GM23248 (cell line): ENCODE measurements around the gene SLF2. TPM values are rescaled to one million over a fixed set of nuclear protein-coding genes. Genes with fewer than 3 reads are reported as not detected.

Experiments
- DNase-seq: peaks from one replicate; pipeline ENCODE4 v3.0.0-alpha.2; 2015
- H2AFZ ChIP-seq: fragments of 200-600 bp; sonication (generic); 2 replicates; pipeline ENCODE4 v1.6.1; 2016; ENCODE audit warnings: antibody characterized with exemption
- H3F3A ChIP-seq: fragments of 200-600 bp; sonication (generic); 2 replicates; pipeline ENCODE4 v1.6.1; 2016; ENCODE audit warnings: mild to moderate bottlenecking, antibody characterized with exemption, mixed run types; ENCODE audit not compliant: insufficient read depth
- H3K27ac ChIP-seq: fragments of 200-600 bp; sonication (generic); 2 replicates; pipeline ENCODE4 v1.5.1; 2016; ENCODE audit warnings: mild to moderate bottlenecking
- H3K27me3 ChIP-seq: fragments of 200-600 bp; sonication (generic); replicated peaks from 2 replicates; pipeline ENCODE4 v1.6.1; 2016; ENCODE audit warnings: mild to moderate bottlenecking; ENCODE audit not compliant: insufficient read depth
- H3K36me3 ChIP-seq: fragments of 200-600 bp; sonication (generic); 2 replicates; pipeline ENCODE4 v1.6.1; 2016; ENCODE audit warnings: low read depth, mild to moderate bottlenecking
- H3K4me1 ChIP-seq: fragments of 200-600 bp; sonication (generic); 2 replicates; pipeline ENCODE4 v1.6.1; 2016; ENCODE audit warnings: mild to moderate bottlenecking; ENCODE audit not compliant: insufficient read depth
- H3K4me2 ChIP-seq: fragments of 200-600 bp; sonication (generic); one replicate; pipeline ENCODE4 v1.6.1; 2016; ENCODE audit warnings: mild to moderate bottlenecking; ENCODE audit not compliant: unreplicated experiment
- H3K4me3 ChIP-seq: fragments of 200-600 bp; sonication (generic); 2 replicates; pipeline ENCODE4 v1.5.1; 2016; ENCODE audit warnings: mild to moderate bottlenecking
- H3K79me2 ChIP-seq: fragments of 200-600 bp; sonication (generic); 2 replicates; pipeline ENCODE4 v1.6.1; 2016; ENCODE audit warnings: mild to moderate bottlenecking; ENCODE audit not compliant: insufficient read depth
- H3K9ac ChIP-seq: fragments of 200-600 bp; sonication (generic); 2 replicates; pipeline ENCODE4 v1.6.1; 2016; ENCODE audit warnings: mild to moderate bottlenecking
- H3K9me2 ChIP-seq: fragments of 200-600 bp; sonication (generic); 2 replicates; pipeline ENCODE4 v1.6.1; 2016; ENCODE audit warnings: mixed run types, mild to moderate bottlenecking, moderate library complexity; ENCODE audit not compliant: insufficient read depth
- H3K9me3 ChIP-seq: fragments of 200-600 bp; sonication (generic); one replicate; pipeline ENCODE4 v1.6.1; 2017; ENCODE audit warnings: low read depth
- H4K20me1 ChIP-seq: fragments of 200-600 bp; sonication (generic); 2 replicates; pipeline ENCODE4 v1.6.0; 2016; ENCODE audit not compliant: insufficient read depth
- EZH2 ChIP-seq: fragments of 200-600 bp; sonication (generic); IDR thresholded peaks from 2 replicates; pipeline ENCODE4 v1.6.1; 2018; ENCODE audit warnings: antibody characterized with exemption, mild to moderate bottlenecking; ENCODE audit not compliant: insufficient read depth, poor library complexity, severe bottlenecking
- EZH2phosphoT487 ChIP-seq: fragments of 200-600 bp; sonication (generic); IDR thresholded peaks from 2 replicates; pipeline ENCODE4 v1.6.1; 2018; ENCODE audit warnings: antibody characterized with exemption, moderate library complexity, mild to moderate bottlenecking, low read depth; ENCODE audit not compliant: insufficient read depth
- WGBS, 2 experiments: methylation state at CpG; one replicate each; pipeline ENCODE4 v1.1.6; 2015 to 2017; ENCODE audit warnings: low lambda C conversion rate in 2 of 2, low coverage in 1 of 2; ENCODE audit errors: missing lambda C conversion rate in 2 of 2; 5-methylcytosine and 5-hydroxymethylcytosine counted together
- in situ Hi-C: fragments of 300-500 bp; cut with MboI; formaldehyde crosslinking; loops from 2 replicates; pipeline ENCODE4 v1.15.0; 2020
- polyA plus RNA-seq: library from polyadenylated mRNA; unstranded; fragments of >200 nt; fragmentation: Nextera tagmentation; extraction: Ambion mirVana; gene quantifications from 2 replicates; pipeline ENCODE4 v1.2.1, GENCODE V29; 2016
- total RNA-seq: library from RNA; depleted of rRNA; stranded (reverse); fragments of >200 nt; shearing (Covaris generic); gene quantifications from 2 replicates; pipeline ENCODE4 v1.2.3, GENCODE V29; 2014

The SLF2 gene
- total and polyA plus RNA-seq, 2 experiments from 2014 or later: 12.5 to 15.6 TPM

DNA sequence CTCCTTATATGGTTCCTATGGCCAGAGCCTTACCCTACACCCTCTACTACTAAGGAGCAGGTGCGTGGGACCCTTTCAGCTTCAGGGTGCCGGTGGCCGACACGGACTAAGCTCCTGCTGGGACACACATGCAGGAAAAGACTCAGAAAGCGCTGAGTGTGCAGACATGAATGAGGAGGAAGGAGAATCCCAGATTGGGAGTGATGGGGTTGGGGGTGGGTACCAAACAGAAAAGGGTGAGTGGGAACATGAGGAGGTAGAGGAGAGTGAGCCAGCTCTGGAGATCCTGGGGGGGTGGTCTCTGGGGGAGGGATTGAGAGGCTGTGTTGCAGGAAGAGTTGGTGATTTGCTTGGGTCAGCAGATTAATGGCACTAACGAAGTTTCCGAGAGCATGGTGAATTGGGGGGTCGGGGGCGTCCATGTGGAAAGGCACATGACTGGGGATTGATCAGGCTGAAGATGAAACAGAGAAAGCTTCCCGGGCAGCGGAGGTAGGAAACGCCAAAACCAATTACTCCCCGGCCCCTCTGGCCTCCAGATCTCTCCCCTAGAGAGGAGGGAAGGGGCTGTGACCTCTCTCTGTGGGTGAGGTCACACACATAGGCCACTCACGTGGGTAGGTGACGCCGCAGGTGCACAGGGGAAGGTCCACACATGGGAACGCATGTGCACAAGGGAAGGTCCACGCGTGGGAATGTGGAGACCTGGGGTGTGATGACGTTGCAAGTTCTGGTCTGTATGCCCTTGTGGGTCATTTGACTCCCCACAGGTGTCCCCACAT is 37.9 kb upstream of the SLF2 start:
- no peak overlapping the region for H3K27ac ChIP-seq
- H3K4me1 ChIP-seq: peaks cover 11% of the 10 kb centered on the region; the same call in 1 of the 2 replicates
- H3K4me3 ChIP-seq: no peak overlapping the region
- H2AFZ ChIP-seq: no peak overlapping the region
- H3K9ac ChIP-seq: no peak overlapping the region
- H3K36me3 ChIP-seq: no peaks in the 10 kb centered on the region
- in situ Hi-C loops: loop anchor here (10.0 to 25.0 kb wide), 2 partner anchors 320 to 538 kb away; partner anchors contain the start of genes PKD2L1 and SCD
- peaks cover 6% of the 10 kb centered on the region; the same call in 1 of the 2 replicates for H3F3A ChIP-seq
- no peak for DNase-seq
- no peaks in the 10 kb centered on the region for H3K79me2 ChIP-seq
- no peaks in the 10 kb centered on the region for H3K9me2 ChIP-seq
- WGBS, 2 experiments: 70 to 71% methylated on average over 20 of the region's 20 CpGs
- TF ChIP-seq EZH2phosphoT487: no peak
- TF ChIP-seq EZH2: no peak
- H3K4me2 ChIP-seq: no peak overlapping the region
- H3K9me3 ChIP-seq: no peaks in the 10 kb centered on the region
- no peaks in the 10 kb centered on the region for H4K20me1 ChIP-seq
- H3K27me3 ChIP-seq: no peaks in the 10 kb centered on the region

- no peak overlapping the region for H3K4me3 ChIP-seq
- H3K79me2 ChIP-seq: no peaks in the 10 kb centered on the region
- no peak overlapping the region for H3K27ac ChIP-seq
- H3K9ac ChIP-seq: no peak overlapping the region
- H3K9me3 ChIP-seq: no peaks in the 10 kb centered on the region
- H4K20me1 ChIP-seq: no peaks in the 10 kb centered on the region
- H3K36me3 ChIP-seq: no peaks in the 10 kb centered on the region
- H2AFZ ChIP-seq: no peak overlapping the region
- H3K9me2 ChIP-seq: no peaks in the 10 kb centered on the region
- in situ Hi-C loops: loop anchor here (10.0 to 25.0 kb wide), 2 partner anchors 321 to 538 kb away; partner anchors contain the start of genes PKD2L1 and SCD
- H3K27me3 ChIP-seq: no peaks in the 10 kb centered on the region
- WGBS, 2 experiments: 43 to 51% methylated on average over 5 of the region's 5 CpGs
- H3K4me2 ChIP-seq: no peak overlapping the region
- TF ChIP-seq EZH2phosphoT487 (no peak), EZH2 (no peak)
- DNase-seq: no peak
- peaks cover 6% of the 10 kb centered on the region; the same call in 1 of the 2 replicates for H3F3A ChIP-seq
- H3K4me1 ChIP-seq: peaks cover 11% of the 10 kb centered on the region; the same call in 1 of the 2 replicates
Measured at GRCh38 chr10:100875484-100876166, 37.1 kb upstream of the SLF2 start.

DNA sequence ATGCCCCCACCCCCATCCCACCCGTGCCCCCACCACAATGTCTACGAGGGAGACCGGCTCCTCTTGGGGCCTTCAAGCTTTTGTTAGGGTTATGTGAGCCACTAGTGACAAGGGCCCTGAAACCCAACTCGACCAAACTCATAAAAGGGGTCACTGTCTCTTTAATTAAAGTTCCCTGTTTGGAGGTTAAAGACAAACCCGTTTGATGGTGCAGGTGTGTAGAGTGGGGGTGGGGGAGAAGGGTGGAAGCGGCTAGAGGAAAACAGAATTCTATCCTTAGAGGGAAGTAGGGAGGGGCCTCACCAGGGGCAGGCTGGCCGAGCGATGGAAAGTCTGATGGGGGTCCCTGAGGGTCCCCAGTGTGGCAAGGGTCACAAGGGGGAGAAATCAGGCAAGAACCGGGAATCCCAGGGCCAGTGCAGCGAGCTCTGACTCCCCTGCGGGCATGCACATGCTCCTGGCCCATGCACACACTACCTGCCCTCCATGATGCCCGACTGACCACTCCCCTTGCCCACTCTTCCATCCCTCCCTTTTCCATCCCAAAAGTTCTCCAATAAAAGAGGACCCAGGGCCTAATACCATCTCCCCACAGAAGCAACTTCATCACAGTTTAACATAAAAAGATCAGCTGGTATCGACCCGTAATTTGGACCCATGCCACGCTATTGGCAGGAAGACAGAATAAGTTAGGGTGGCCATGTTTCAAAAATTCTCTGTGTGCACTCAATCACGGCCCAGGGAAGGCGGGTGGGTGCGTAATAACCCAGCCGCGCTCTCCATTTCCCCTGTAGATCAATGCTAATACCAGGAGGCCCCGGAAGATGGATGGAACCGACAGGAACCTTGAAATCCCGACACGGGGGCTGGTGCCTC is 35.9 kb upstream of the SLF2 start:
- no peaks in the 10 kb centered on the region for H3K27me3 ChIP-seq
- H3K4me2 ChIP-seq: no peak overlapping the region
- no peak overlapping the region for H3K9ac ChIP-seq
- no peak overlapping the region for H3K4me3 ChIP-seq
- WGBS, 2 experiments: 54 to 57% methylated on average over 21 to 24 of the region's 24 CpGs
- H3K79me2 ChIP-seq: no peaks in the 10 kb centered on the region
- in situ Hi-C loops: loop anchor here (10.0 to 25.0 kb wide), 2 partner anchors 322 to 540 kb away; partner anchors contain the start of genes PKD2L1 and SCD
- H3K9me2 ChIP-seq: no peaks in the 10 kb centered on the region
- no peak for DNase-seq
- no peaks in the 10 kb centered on the region for H3K9me3 ChIP-seq
- no peak for TF ChIP-seq EZH2phosphoT487
- no peak for TF ChIP-seq EZH2
- H3K27ac ChIP-seq: no peak overlapping the region
- no peaks in the 10 kb centered on the region for H3K36me3 ChIP-seq
- peaks cover 9% of the 10 kb centered on the region; the same call in 1 of the 2 replicates for H3K4me1 ChIP-seq
- peaks cover 6% of the 10 kb centered on the region; the same call in 1 of the 2 replicates for H3F3A ChIP-seq
- H2AFZ ChIP-seq: no peak overlapping the region
- H4K20me1 ChIP-seq: no peaks in the 10 kb centered on the region
